ENCODE results near the gene COL4A2.

The COL4A2 gene

GRCh38 chr13:110339975-110340550, 33.0 kb downstream of the COL4A2 start:
- no peak for DNase-seq (ENCODE audit: low spot score)

- DNase-seq (ENCODE audit: low spot score) = no peak
These were observed 33.8 kb downstream of the COL4A2 start for GRCh38 chr13:110340812-110341444.

GRCh38 chr13:110341445-110342244, 34.6 kb downstream of the COL4A2 start:
- DNase-seq (ENCODE audit: low spot score) = no peak

- no peak for DNase-seq (ENCODE audit: low spot score)
These were observed 35.4 kb downstream of the COL4A2 start for GRCh38 chr13:110342474-110342873.

GRCh38 chr13:110343241-110343865, 36.3 kb downstream of the COL4A2 start:
- DNase-seq (ENCODE audit: low spot score) = no peak

- no peak for DNase-seq (ENCODE audit: low spot score)
These were observed 37.2 kb downstream of the COL4A2 start for GRCh38 chr13:110344320-110344719.

GRCh38 chr13:110345266-110345665, 38.2 kb downstream of the COL4A2 start:
- DNase-seq (ENCODE audit: low spot score) = no peak

- DNase-seq (ENCODE audit: low spot score) = no peak
These were observed 38.6 kb downstream of the COL4A2 start for GRCh38 chr13:110345701-110346100.

GRCh38 chr13:110346661-110347067, 39.6 kb downstream of the COL4A2 start:
- no peak for DNase-seq (ENCODE audit: low spot score)

- no peak for DNase-seq (ENCODE audit: low spot score)
These were observed 40.0 kb downstream of the COL4A2 start for GRCh38 chr13:110347088-110347487.

- DNase-seq (ENCODE audit: low spot score) = no peak
These were observed 40.6 kb downstream of the COL4A2 start for GRCh38 chr13:110347535-110348308.

GRCh38 chr13:110348309-110349105, 41.4 kb downstream of the COL4A2 start:
- no peak for DNase-seq (ENCODE audit: low spot score)

- DNase-seq (ENCODE audit: low spot score) = no peak
These were observed 42.2 kb downstream of the COL4A2 start for GRCh38 chr13:110349239-110349638.

GRCh38 chr13:110350049-110350448, 43.0 kb downstream of the COL4A2 start:
- no peak for DNase-seq (ENCODE audit: low spot score)

- no peak for DNase-seq (ENCODE audit: low spot score)
These were observed 43.4 kb downstream of the COL4A2 start for GRCh38 chr13:110350509-110350908.

GRCh38 chr13:110351636-110352420, 44.7 kb downstream of the COL4A2 start:
- no peak for DNase-seq (ENCODE audit: low spot score)

- no peak for DNase-seq (ENCODE audit: low spot score)
These were observed 45.7 kb downstream of the COL4A2 start for GRCh38 chr13:110352735-110353134.

- DNase-seq (ENCODE audit: low spot score) = no peak
These were observed 46.4 kb downstream of the COL4A2 start for GRCh38 chr13:110353339-110353977.

- no peak for DNase-seq (ENCODE audit: low spot score)
These were observed 47.1 kb downstream of the COL4A2 start for GRCh38 chr13:110354123-110354627.

Measured in hematopoietic multipotent progenitor cell treated with erythropoietin and hydrocortisone succinate and interleukin-3 and kit ligand, for 15 days (in vitro differentiated cells).